Fibroblast of skin of right quadriceps (primary cell): ENCODE results near the gene PPM1N.
"Not testable (repeated sequence)": the region's sequence is repeated elsewhere in the genome, so short reads cannot be mapped to it uniquely, and the experiment has no call there.

Experiments used
- DNase-seq: peaks from one replicate; pipeline ENCODE4 v3.0.0-alpha.2; 2013

The PPM1N gene

GRCh38 chr19:45510352-45510751, 12.1 kb downstream of the PPM1N start:
- not testable (repeated sequence) for DNase-seq

GRCh38 chr19:45511074-45511473, 12.8 kb downstream of the PPM1N start:
- DNase-seq = no peak

- DNase-seq = no peak
Measured at GRCh38 chr19:45512881-45513483, 14.7 kb downstream of the PPM1N start.

- DNase-seq = no peak
Measured at GRCh38 chr19:45514376-45515051, 16.3 kb downstream of the PPM1N start.

- DNase-seq = no peak
Measured at GRCh38 chr19:45515081-45515624, 16.9 kb downstream of the PPM1N start.

GRCh38 chr19:45515807-45516401, 17.7 kb downstream of the PPM1N start:
- DNase-seq = no peak

GRCh38 chr19:45517238-45517637, 19.0 kb downstream of the PPM1N start:
- no peak for DNase-seq

- DNase-seq = no peak
Measured at GRCh38 chr19:45517641-45518468, 19.6 kb downstream of the PPM1N start.

- DNase-seq = no peak
Measured at GRCh38 chr19:45518469-45518826, 20.2 kb downstream of the PPM1N start.

- DNase-seq = no peak
Measured at GRCh38 chr19:45522010-45522941, 24.0 kb downstream of the PPM1N start.

- peak; percentile 81 for DNase-seq
Measured at GRCh38 chr19:45523642-45524256, 25.5 kb downstream of the PPM1N start.

- no peak for DNase-seq
Measured at GRCh38 chr19:45524575-45525129, 26.4 kb downstream of the PPM1N start.

- peak; percentile 80 for DNase-seq
Measured at GRCh38 chr19:45526143-45526542, 27.9 kb downstream of the PPM1N start.

- no peak for DNase-seq
Measured at GRCh38 chr19:45526971-45527370, 28.7 kb downstream of the PPM1N start.

- DNase-seq = no peak
Measured at GRCh38 chr19:45527731-45528130, 29.5 kb downstream of the PPM1N start.

GRCh38 chr19:45528149-45528743, 30.0 kb downstream of the PPM1N start:
- peak; percentile 57 for DNase-seq

GRCh38 chr19:45528744-45529419, 30.6 kb downstream of the PPM1N start:
- DNase-seq = peak; percentile 39

- no peak for DNase-seq
Measured at GRCh38 chr19:45529420-45529785, 31.2 kb downstream of the PPM1N start.

- DNase-seq = no peak
Measured at GRCh38 chr19:45531349-45531748, 33.1 kb downstream of the PPM1N start.

GRCh38 chr19:45539459-45539858, 41.2 kb downstream of the PPM1N start:
- DNase-seq = no peak
